Endothelial cell of umbilical vein (primary cell): ENCODE data around the gene BTNL9. TPM values are rescaled to one million over a fixed set of nuclear protein-coding genes. Genes with fewer than 3 reads are reported as not detected.

Source experiments
- BruUV-seq: library from RNA; stranded (reverse); fragments of 400-500 nt; replicated peaks from 2 replicates; lab custom pipeline; 2021; lab: Mats Ljungman, UMichigan
- CTCF ChIA-PET: fragments of 300-600, 350-600 bp; sonication (Branson Sonifier 250); formaldehyde crosslinking; loops from one replicate; lab custom pipeline; 2021; ENCODE audit warnings: antibody characterized with exemption, inconsistent platforms; lab: Charles Lee
- POLR2A ChIA-PET: fragments of 300-600, 350-600 bp; sonication (Branson Sonifier 250); formaldehyde crosslinking; loops from one replicate; lab custom pipeline; 2021; ENCODE audit warnings: antibody characterized with exemption, inconsistent platforms; lab: Charles Lee
- DNase-seq: peaks from one replicate; pipeline ENCODE4 v3.0.0-alpha.2; 2011; ENCODE audit warnings: low read depth, low spot score
- FAIRE-seq: peaks from 2 replicates; lab custom pipeline; 2011; peaks lifted over from hg19 to GRCh38; lab: Jason Lieb, UNC
- H2AFZ ChIP-seq: 2 replicates; pipeline ENCODE4 v1.6.0; 2012; ENCODE audit warnings: low read depth, low read length, control low read depth, inconsistent platforms
- H3K27ac ChIP-seq: 2 replicates; pipeline ENCODE4 v1.5.1; 2011; ENCODE audit warnings: low read depth, mild to moderate bottlenecking, control low read depth, low read length, moderate library complexity; ENCODE audit not compliant: insufficient read depth
- H3K27me3 ChIP-seq, 2 experiments: 2 replicates each; pipeline versions ENCODE4 v1.6.0 to v1.6.1; 2011; ENCODE audit warnings: low read length in 2 of 2, mixed read lengths in 1 of 2; ENCODE audit not compliant: control insufficient read depth in 2 of 2, insufficient read depth in 2 of 2
- H3K36me3 ChIP-seq, 2 experiments: 2 replicates in 1 of 2; 3 replicates in 1 of 2; pipeline ENCODE4 v1.5.1; 2011; ENCODE audit warnings: low read length in 2 of 2, mild to moderate bottlenecking in 1 of 2, moderate library complexity in 1 of 2; ENCODE audit not compliant: control insufficient read depth in 2 of 2, insufficient read depth in 2 of 2; ENCODE audit errors: extremely low read depth in 1 of 2
- H3K4me1 ChIP-seq: 3 replicates; pipeline ENCODE4 v1.5.1; 2011; ENCODE audit warnings: mild to moderate bottlenecking, low read length; ENCODE audit not compliant: control insufficient read depth, insufficient read depth; ENCODE audit errors: extremely low read depth
- H3K4me2 ChIP-seq: 2 replicates; pipeline ENCODE4 v1.6.1; 2011; ENCODE audit warnings: low read length, control low read depth, mixed read lengths; ENCODE audit not compliant: insufficient read depth
- H3K4me3 ChIP-seq, 3 experiments: fragments of 200-600 bp in 1 of 3; sonication (generic), shearing (Covaris generic) in 1 of 3; replicated peaks in 1 of 3; 2 replicates each; pipeline ENCODE4 v1.5.1; 2011 to 2016; ENCODE audit warnings: control low read depth in 3 of 3, low read length in 3 of 3, mild to moderate bottlenecking in 2 of 3, inconsistent platforms in 1 of 3, low read depth in 1 of 3, moderate library complexity in 1 of 3; ENCODE audit not compliant: insufficient read depth in 1 of 3
- H3K79me2 ChIP-seq: 2 replicates; pipeline ENCODE4 v1.6.0; 2012; ENCODE audit warnings: low read length, inconsistent platforms; ENCODE audit not compliant: control insufficient read depth, insufficient read depth
- H3K9ac ChIP-seq: replicated peaks from 2 replicates; pipeline ENCODE3; 2011; ENCODE audit warnings: low read length, control low read depth; ENCODE audit not compliant: insufficient read depth; ENCODE audit errors: extremely low read depth
- H3K9me1 ChIP-seq: replicated peaks from 3 replicates; pipeline ENCODE4 v1.6.0; 2011; ENCODE audit warnings: mild to moderate bottlenecking, low read length; ENCODE audit not compliant: control insufficient read depth, insufficient read depth; ENCODE audit errors: extremely low read depth
- H3K9me3 ChIP-seq: replicated peaks from 2 replicates; pipeline ENCODE4 v1.5.1; 2012; ENCODE audit warnings: low read length, inconsistent platforms; ENCODE audit not compliant: control insufficient read depth, insufficient read depth
- H4K20me1 ChIP-seq: replicated peaks from 2 replicates; pipeline ENCODE3; 2011; ENCODE audit warnings: mild to moderate bottlenecking, low read length; ENCODE audit not compliant: control insufficient read depth, insufficient read depth; ENCODE audit errors: extremely low read depth
- EZH2 ChIP-seq: IDR thresholded peaks from 2 replicates; pipeline ENCODE4 v1.6.1; 2012; ENCODE audit warnings: borderline replicate concordance, low read depth, mild to moderate bottlenecking, moderate library complexity, low read length, inconsistent platforms; ENCODE audit not compliant: severe bottlenecking
- FOS ChIP-seq: IDR thresholded peaks from 2 replicates; pipeline ENCODE4 v1.6.1; 2011; ENCODE audit warnings: mild to moderate bottlenecking, low read length, moderate library complexity, borderline replicate concordance; ENCODE audit not compliant: insufficient read depth
- GATA2 ChIP-seq: IDR thresholded peaks from 2 replicates; pipeline ENCODE4 v1.7.0; 2011; ENCODE audit warnings: low read depth, mild to moderate bottlenecking, moderate library complexity, mixed read lengths, low read length; ENCODE audit not compliant: insufficient read length, insufficient read depth
- JUN ChIP-seq: IDR thresholded peaks from 2 replicates; pipeline ENCODE4 v1.6.1; 2011; ENCODE audit warnings: borderline replicate concordance, low read depth; ENCODE audit not compliant: insufficient read length, insufficient read depth
- MYC ChIP-seq: IDR thresholded peaks from one replicate; pipeline ENCODE4 v1.6.1; 2011; ENCODE audit warnings: mild to moderate bottlenecking, low read depth, low read length
- POLR2A ChIP-seq: IDR thresholded peaks from 2 replicates; pipeline ENCODE4 v1.6.1; 2012; ENCODE audit warnings: low read depth, mild to moderate bottlenecking, control low read depth, low read length
- POLR2AphosphoS5 ChIP-seq: IDR thresholded peaks from 2 replicates; pipeline ENCODE4 v1.6.1; 2012; ENCODE audit warnings: low read depth, mild to moderate bottlenecking, control low read depth, low read length, moderate library complexity; ENCODE audit not compliant: insufficient read depth
- dilution Hi-C: fragments of 300-500 bp; cut with MboI; formaldehyde crosslinking; loops from one replicate; pipeline ENCODE4 v1.15.0; 2019; ENCODE audit warnings: low sequenced_read_pairs; ENCODE audit not compliant: extremely low pct_ligation_motif_present
- intact Hi-C: fragments of 100-400 bp; cut with micrococcal nuclease; formaldehyde crosslinking; loops from one replicate; pipeline ENCODE4 v1.10.0; 2022
- polyA plus RNA-seq, 4 experiments: library from polyadenylated mRNA; depleted of rRNA in 3 of 4; stranded (reverse) in 3 of 4; unstranded in 1 of 4; fragments of >200 nt; gene quantifications; 2 replicates each; pipeline versions ENCODE4 v1.2.1 to v1.2.3, GENCODE V29; 2011 to 2012; ENCODE audit warnings: missing spikeins in 1 of 4
- total RNA-seq: library from RNA; stranded (reverse); gene quantifications from 2 replicates; pipeline ENCODE4 v1.2.3, GENCODE V29; 2021
- TF ChIP-seq, protein P1 (sequence below): IDR thresholded peaks from 2 replicates; pipeline ENCODE4 v1.6.1; 2011; ENCODE audit not compliant: insufficient read depth, insufficient read length
- TF ChIP-seq, protein P2 (sequence below), 2 donors: IDR thresholded peaks; 1 replicate in 1 of 2; 2 replicates in 1 of 2; pipeline ENCODE4 v1.5.1; 2011; ENCODE audit warnings: low read length in 2 of 2, mild to moderate bottlenecking in 2 of 2, moderate library complexity in 2 of 2, control low read depth in 1 of 2, inconsistent platforms in 1 of 2, low read depth in 1 of 2; ENCODE audit not compliant: insufficient read depth in 1 of 2; ENCODE audit errors: extremely low read depth in 1 of 2

Gene BTNL9
- total and polyA plus RNA-seq, 2 donors (not counting 3 experiments of a cell fraction or from before 2014, with no cell fraction given), result 0.13 to 0.33 TPM

DNA sequence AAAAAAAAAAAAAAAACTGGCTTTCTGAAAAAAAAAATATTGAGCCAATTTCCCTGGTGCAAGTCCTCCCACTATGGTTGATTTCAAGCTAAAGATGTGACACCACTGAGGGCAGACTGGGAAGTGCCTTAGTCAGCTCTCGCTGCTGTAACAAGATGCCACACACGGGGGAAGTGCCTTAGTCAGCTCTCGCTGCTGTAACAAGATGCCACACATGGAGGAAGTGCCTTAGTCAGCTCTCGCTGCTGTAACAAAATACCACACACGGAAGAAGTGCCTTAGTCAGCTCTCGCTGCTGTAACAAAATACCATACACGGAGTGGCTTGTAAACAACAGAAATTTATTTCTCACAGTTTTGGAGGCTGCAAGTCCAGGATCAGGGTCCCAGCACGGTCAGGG is 23.4 kb downstream of the BTNL9 start:
- ChIA-PET CTCF (interaction anchor here (0.8 to 1.1 kb wide), 2 partner anchors 9 to 1896 kb away, joined by 3 to 5 read pairs; no protein-coding TSS in a partner anchor), POLR2A (no interaction called here)
- Histone ChIP-seq H3K27me3 (peaks cover 12 to 22% of the 10 kb centered on the region in 2 experiments), H3K9me3 (no peaks in the 10 kb centered on the region), H3K4me3 (no peak overlapping the region), H3K9ac (no peak overlapping the region), H2AFZ (no peak overlapping the region), H4K20me1 (no peaks in the 10 kb centered on the region), H3K4me1 (no peaks in the 10 kb centered on the region), H3K27ac (no peak overlapping the region), H3K9me1 (no peaks in the 10 kb centered on the region), H3K36me3 (no peaks in the 10 kb centered on the region), H3K79me2 (no peaks in the 10 kb centered on the region), H3K4me2 (no peak overlapping the region)
- intact Hi-C loops, result loop anchor here (2.0 kb wide), 1 partner anchor 15 kb away; no protein-coding TSS in a partner anchor
- BruUV-seq, result no TSS peak
- FAIRE-seq (no peak), DNase-seq (no peak)
- TF ChIP-seq GATA2 (no peak), JUN (no peak), FOS (no peak), MYC (no peak), POLR2AphosphoS5 (no peak), POLR2A (no peak), EZH2 (no peak)
- TF ChIP-seq, protein P1, sequence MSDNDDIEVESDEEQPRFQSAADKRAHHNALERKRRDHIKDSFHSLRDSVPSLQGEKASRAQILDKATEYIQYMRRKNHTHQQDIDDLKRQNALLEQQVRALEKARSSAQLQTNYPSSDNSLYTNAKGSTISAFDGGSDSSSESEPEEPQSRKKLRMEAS, result no peak
- TF ChIP-seq, protein P2, sequence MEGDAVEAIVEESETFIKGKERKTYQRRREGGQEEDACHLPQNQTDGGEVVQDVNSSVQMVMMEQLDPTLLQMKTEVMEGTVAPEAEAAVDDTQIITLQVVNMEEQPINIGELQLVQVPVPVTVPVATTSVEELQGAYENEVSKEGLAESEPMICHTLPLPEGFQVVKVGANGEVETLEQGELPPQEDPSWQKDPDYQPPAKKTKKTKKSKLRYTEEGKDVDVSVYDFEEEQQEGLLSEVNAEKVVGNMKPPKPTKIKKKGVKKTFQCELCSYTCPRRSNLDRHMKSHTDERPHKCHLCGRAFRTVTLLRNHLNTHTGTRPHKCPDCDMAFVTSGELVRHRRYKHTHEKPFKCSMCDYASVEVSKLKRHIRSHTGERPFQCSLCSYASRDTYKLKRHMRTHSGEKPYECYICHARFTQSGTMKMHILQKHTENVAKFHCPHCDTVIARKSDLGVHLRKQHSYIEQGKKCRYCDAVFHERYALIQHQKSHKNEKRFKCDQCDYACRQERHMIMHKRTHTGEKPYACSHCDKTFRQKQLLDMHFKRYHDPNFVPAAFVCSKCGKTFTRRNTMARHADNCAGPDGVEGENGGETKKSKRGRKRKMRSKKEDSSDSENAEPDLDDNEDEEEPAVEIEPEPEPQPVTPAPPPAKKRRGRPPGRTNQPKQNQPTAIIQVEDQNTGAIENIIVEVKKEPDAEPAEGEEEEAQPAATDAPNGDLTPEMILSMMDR (IDR thresholded peaks at IDR 0.05; ENCODE audit: extremely low read depth in 1 of 2, insufficient read depth in 1 of 2, low read depth in 1 of 2, low read length in 2 of 2), result no peak
- dilution Hi-C loops, result no loop called here
